ENCODE measurements around the gene TMEM91.
"Not testable (repeated sequence)": the region's sequence is repeated elsewhere in the genome, so short reads cannot be mapped to it uniquely, and the experiment has no call there.

Gene TMEM91

GRCh38 chr19:41353466-41354342 is 22.6 kb upstream of the TMEM91 start, which contains the start of gene TGFB1:
Gene TGFB1 (minus strand): TSS chr19:41353922. CDS start chr19:41353044, 878 bp downstream.
- peak; percentile 90 to 97 for DNase-seq (ENCODE audit: low read depth in 2 of 2)

GRCh38 chr19:41354343-41354953 is 21.9 kb upstream of the TMEM91 start:
- no peak for DNase-seq (ENCODE audit: low read depth in 2 of 2)

- no peak for DNase-seq (ENCODE audit: low read depth in 2 of 2)
Measured at GRCh38 chr19:41355035-41355434, 21.3 kb upstream of the TMEM91 start.

GRCh38 chr19:41355802-41356201 is 20.5 kb upstream of the TMEM91 start:
- DNase-seq (ENCODE audit: low read depth in 2 of 2) = no peak

- DNase-seq (ENCODE audit: low read depth in 2 of 2) = no peak
Measured at GRCh38 chr19:41356984-41357739, 19.2 kb upstream of the TMEM91 start.

- DNase-seq (ENCODE audit: low read depth in 2 of 2) = no peak
Measured at GRCh38 chr19:41357746-41358145, 18.6 kb upstream of the TMEM91 start.

GRCh38 chr19:41359741-41360140 is 16.6 kb upstream of the TMEM91 start:
- no peak for DNase-seq (ENCODE audit: low read depth in 2 of 2)

GRCh38 chr19:41362143-41362847 is 14.0 kb upstream of the TMEM91 start:
- no peak for DNase-seq (ENCODE audit: low read depth in 2 of 2)

- DNase-seq (ENCODE audit: low read depth in 2 of 2) = no peak
Measured at GRCh38 chr19:41363371-41363752, 13.0 kb upstream of the TMEM91 start.

- DNase-seq (ENCODE audit: low read depth in 2 of 2) = peak; percentile 96 to 99
Measured at GRCh38 chr19:41363753-41364523, 12.4 kb upstream of the TMEM91 start, which contains the start of gene B9D2. Gene B9D2 (minus strand): TSS chr19:41364149. CDS start chr19:41363519, 630 bp downstream.

GRCh38 chr19:41364524-41365391 is 11.6 kb upstream of the TMEM91 start:
- DNase-seq (ENCODE audit: low read depth in 2 of 2) = no peak

- no peak for DNase-seq (ENCODE audit: low read depth in 2 of 2)
Measured at GRCh38 chr19:41366089-41366488, 10.2 kb upstream of the TMEM91 start.

GRCh38 chr19:41367848-41368301 is 8.5 kb upstream of the TMEM91 start:
- no peak for DNase-seq (ENCODE audit: low read depth in 2 of 2)

GRCh38 chr19:41369769-41370168 is 6.6 kb upstream of the TMEM91 start:
- no peak for DNase-seq (ENCODE audit: low read depth in 2 of 2)

- DNase-seq (ENCODE audit: low read depth in 2 of 2) = not testable (repeated sequence)
Measured at GRCh38 chr19:41371119-41371518, 5.2 kb upstream of the TMEM91 start.

- DNase-seq (ENCODE audit: low read depth in 2 of 2) = no peak
Measured at GRCh38 chr19:41371541-41371940, 4.8 kb upstream of the TMEM91 start.

- no peak for DNase-seq (ENCODE audit: low read depth in 2 of 2)
Measured at GRCh38 chr19:41372501-41372900, 3.8 kb upstream of the TMEM91 start.

- no peak for DNase-seq (ENCODE audit: low read depth in 2 of 2)
Measured at GRCh38 chr19:41373993-41374392, 2.3 kb upstream of the TMEM91 start.

- peak; percentile 39 to 52 for DNase-seq (ENCODE audit: low read depth in 2 of 2)
Measured at GRCh38 chr19:41376998-41377365, 649 bp downstream of the TMEM91 start.
